Hepatocyte (in vitro differentiated cells): ENCODE measurements around the gene KCNJ16. TPM values are rescaled to one million over a fixed set of nuclear protein-coding genes. Genes with fewer than 3 reads are reported as not detected.

Experiments used
- DNase-seq: peaks from one replicate; pipeline ENCODE4 v3.0.0-alpha.2; 2016; ENCODE audit warnings: low spot score
- H2AFZ ChIP-seq: fragments of 200-600 bp; sonication (generic); 2 replicates; pipeline ENCODE4 v1.6.0; 2016; ENCODE audit warnings: antibody characterized with exemption, mild to moderate bottlenecking
- H3K27ac ChIP-seq: fragments of 200-600 bp; sonication (generic); 2 replicates; pipeline ENCODE4 v1.5.1; 2016; ENCODE audit warnings: mild to moderate bottlenecking
- H3K27me3 ChIP-seq: fragments of 200-600 bp; sonication (generic); 2 replicates; pipeline ENCODE4 v1.6.1; 2016
- H3K36me3 ChIP-seq: fragments of 200-600 bp; sonication (generic); replicated peaks from 2 replicates; pipeline ENCODE4 v1.5.1; 2016; ENCODE audit warnings: low read depth; ENCODE audit not compliant: insufficient read depth
- H3K4me1 ChIP-seq: fragments of 200-600 bp; sonication (generic); 2 replicates; pipeline ENCODE4 v1.5.1; 2016; ENCODE audit warnings: mild to moderate bottlenecking, moderate library complexity; ENCODE audit not compliant: insufficient read depth
- H3K4me2 ChIP-seq: fragments of 200-600 bp; sonication (generic); 2 replicates; pipeline ENCODE4 v1.6.0; 2016
- H3K4me3 ChIP-seq: fragments of 200-600 bp; sonication (generic); 2 replicates; pipeline ENCODE4 v1.5.1; 2016; ENCODE audit warnings: mild to moderate bottlenecking
- H3K79me2 ChIP-seq: fragments of 200-600 bp; sonication (generic); 2 replicates; pipeline ENCODE4 v1.6.0; 2017; ENCODE audit warnings: mild to moderate bottlenecking
- H3K9me2 ChIP-seq: fragments of 200-600 bp; sonication (generic); replicated peaks from 2 replicates; pipeline ENCODE4 v1.6.0; 2017; ENCODE audit warnings: mild to moderate bottlenecking; ENCODE audit not compliant: insufficient read depth
- H3K9me3 ChIP-seq: fragments of 200-600 bp; sonication (generic); 2 replicates; pipeline ENCODE4 v1.5.1; 2016; ENCODE audit warnings: low read depth, mild to moderate bottlenecking
- H4K20me1 ChIP-seq: fragments of 200-600 bp; sonication (generic); 2 replicates; pipeline ENCODE4 v1.6.0; 2016; ENCODE audit warnings: mild to moderate bottlenecking; ENCODE audit not compliant: insufficient read depth, poor library complexity, severe bottlenecking
- CTCF ChIP-seq: fragments of 200-600 bp; sonication (generic); IDR thresholded peaks from 2 replicates; pipeline ENCODE4 v1.5.1; 2016; ENCODE audit warnings: antibody characterized with exemption, mild to moderate bottlenecking; ENCODE audit not compliant: poor library complexity
- EZH2 ChIP-seq: fragments of 200-600 bp; sonication (generic); IDR thresholded peaks from 2 replicates; pipeline ENCODE4 v1.6.1; 2016; ENCODE audit warnings: antibody characterized with exemption, mild to moderate bottlenecking, borderline replicate concordance
- EZH2phosphoT487 ChIP-seq: fragments of 200-600 bp; sonication (generic); IDR thresholded peaks from one replicate; pipeline ENCODE4 v1.6.1; 2018; ENCODE audit warnings: antibody characterized with exemption, mild to moderate bottlenecking, low read depth, moderate library complexity; ENCODE audit not compliant: unreplicated experiment, severe bottlenecking
- WGBS: methylation state at CpG from one replicate; pipeline ENCODE4 v1.1.6; 2016; ENCODE audit warnings: low lambda C conversion rate; ENCODE audit errors: missing lambda C conversion rate; 5-methylcytosine and 5-hydroxymethylcytosine counted together
- polyA plus RNA-seq: library from polyadenylated mRNA; unstranded; fragments of >200 nt; fragmentation: Nextera tagmentation; extraction: Ambion mirVana; gene quantifications from 2 replicates; pipeline ENCODE4 v1.2.1, GENCODE V29; 2016
- total RNA-seq: library from RNA; depleted of rRNA; stranded (reverse); fragments of >200 nt; gene quantifications from 2 replicates; pipeline ENCODE4 v1.2.3, GENCODE V29; 2014

The KCNJ16 gene
- total and polyA plus RNA-seq, 2 experiments from 2014 or later: 2.7 to 40.6 TPM

DNA sequence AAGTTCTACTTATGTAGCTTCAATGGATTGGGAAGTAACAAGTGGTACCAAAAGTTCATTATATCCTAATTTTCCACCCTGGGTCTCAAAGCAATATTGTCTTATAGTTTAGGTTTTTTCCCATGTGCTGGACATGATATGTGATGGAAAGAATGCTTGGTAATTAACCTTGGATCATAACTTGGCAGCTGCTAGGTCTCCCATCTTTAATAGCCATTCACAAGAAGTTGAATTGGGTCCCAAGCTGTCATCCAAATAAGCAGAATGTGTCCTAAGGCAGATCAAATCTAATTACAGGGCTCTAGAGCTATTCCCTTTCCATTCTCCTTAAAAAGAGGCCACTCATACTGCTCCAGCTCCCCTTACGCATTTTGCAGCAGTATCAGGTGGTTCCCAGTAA lies 44.7 kb upstream of the KCNJ16 start:
- Histone ChIP-seq H3K4me3 (no peak overlapping the region), H3K36me3 (no peaks in the 10 kb centered on the region), H3K27me3 (no peaks in the 10 kb centered on the region), H3K4me2 (no peak overlapping the region), H3K27ac (no peak overlapping the region), H3K79me2 (no peaks in the 10 kb centered on the region), H3K9me2 (no peaks in the 10 kb centered on the region), H3K9me3 (no peaks in the 10 kb centered on the region), H3K4me1 (no peaks in the 10 kb centered on the region), H4K20me1 (no peaks in the 10 kb centered on the region), H2AFZ (no peak overlapping the region)
- TF ChIP-seq EZH2 (no peak), CTCF (no peak), EZH2phosphoT487 (no peak)
- 100% methylated on average over 1 of the region's 1 CpG for WGBS
- no peak for DNase-seq

DNA sequence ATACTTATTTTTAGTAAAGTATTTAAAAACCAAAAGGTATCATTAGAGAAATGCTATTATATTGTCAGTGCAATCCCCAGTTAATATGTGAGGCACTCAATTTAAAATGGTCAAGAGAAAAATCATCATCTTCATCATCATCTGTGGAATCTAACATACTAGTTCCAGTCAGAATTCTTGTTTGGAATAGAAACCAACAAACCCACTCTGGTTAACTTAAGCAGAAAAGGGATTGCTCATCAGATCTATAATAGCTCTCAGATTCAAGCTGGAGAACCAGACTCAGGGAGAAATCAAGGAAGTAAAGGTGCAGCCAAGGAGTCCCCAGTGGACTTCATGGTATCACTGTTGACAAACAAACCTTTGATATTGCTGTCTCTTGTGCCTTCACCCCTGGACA lies 43.7 kb upstream of the KCNJ16 start:
- no peak for DNase-seq
- Histone ChIP-seq H3K27ac (no peak overlapping the region), H3K4me1 (no peaks in the 10 kb centered on the region)

DNA sequence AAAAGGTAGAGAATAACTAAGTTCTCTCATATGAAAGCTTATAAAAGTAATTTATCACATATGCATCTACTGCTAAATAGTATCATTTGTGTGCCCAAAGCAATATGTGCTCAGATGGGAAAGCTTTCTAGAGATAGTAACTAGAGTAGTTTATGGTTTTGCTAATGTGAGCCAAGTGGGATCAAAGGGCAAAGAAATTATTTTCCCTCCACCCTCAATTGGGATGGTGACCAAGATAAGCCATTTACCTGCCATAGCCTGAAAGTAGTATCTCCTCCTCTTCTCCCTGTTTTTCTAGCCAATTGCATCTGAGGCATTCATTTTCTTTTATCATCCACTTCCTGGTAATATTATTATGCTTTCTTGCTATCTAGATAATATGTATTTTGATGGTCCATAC lies 41.9 kb upstream of the KCNJ16 start:
- no peak overlapping the region for H2AFZ ChIP-seq
- H3K9me2 ChIP-seq: no peaks in the 10 kb centered on the region
- H3K27me3 ChIP-seq: no peaks in the 10 kb centered on the region
- no peak for DNase-seq
- no peak overlapping the region for H3K4me3 ChIP-seq
- no peaks in the 10 kb centered on the region for H3K9me3 ChIP-seq
- no peak overlapping the region for H3K4me2 ChIP-seq
- no peaks in the 10 kb centered on the region for H3K4me1 ChIP-seq
- no peaks in the 10 kb centered on the region for H3K79me2 ChIP-seq
- no peaks in the 10 kb centered on the region for H4K20me1 ChIP-seq
- H3K27ac ChIP-seq: no peak overlapping the region
- no peaks in the 10 kb centered on the region for H3K36me3 ChIP-seq
- TF ChIP-seq EZH2 (no peak), CTCF (no peak), EZH2phosphoT487 (no peak)

More for the DNA sequence above, 43.7 kb upstream of the KCNJ16 start:
- H3K4me3 ChIP-seq: no peak overlapping the region
- H3K9me3 ChIP-seq: no peaks in the 10 kb centered on the region
- no peak overlapping the region for H2AFZ ChIP-seq
- TF ChIP-seq CTCF (no peak), EZH2 (no peak), EZH2phosphoT487 (no peak)
- H4K20me1 ChIP-seq: no peaks in the 10 kb centered on the region
- no peaks in the 10 kb centered on the region for H3K27me3 ChIP-seq
- no peaks in the 10 kb centered on the region for H3K79me2 ChIP-seq
- no peaks in the 10 kb centered on the region for H3K9me2 ChIP-seq
- H3K4me2 ChIP-seq: no peak overlapping the region
- H3K36me3 ChIP-seq: no peaks in the 10 kb centered on the region

DNA sequence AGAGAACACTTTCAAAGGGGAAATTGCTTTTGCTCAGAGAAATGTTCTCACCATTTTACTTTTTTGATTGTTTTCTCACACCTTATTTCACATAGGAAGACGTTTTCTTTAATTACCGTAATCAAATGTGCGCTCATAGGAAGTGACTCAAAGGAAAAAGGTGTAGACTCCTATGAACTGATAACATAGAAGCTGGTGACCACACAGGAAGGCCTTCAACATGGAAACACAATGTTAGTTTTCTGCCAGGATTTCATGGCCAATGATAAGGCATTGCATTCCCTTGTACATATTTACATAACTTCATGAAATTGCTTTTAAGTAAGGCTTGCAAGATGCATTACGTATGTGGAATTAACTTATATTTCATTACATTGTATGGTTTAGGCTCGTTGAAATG lies 40.9 kb upstream of the KCNJ16 start:
- Histone ChIP-seq H4K20me1 (no peaks in the 10 kb centered on the region), H2AFZ (no peak overlapping the region), H3K4me1 (no peaks in the 10 kb centered on the region), H3K9me2 (no peaks in the 10 kb centered on the region), H3K36me3 (no peaks in the 10 kb centered on the region), H3K27me3 (no peaks in the 10 kb centered on the region), H3K4me3 (no peak overlapping the region), H3K9me3 (no peaks in the 10 kb centered on the region), H3K4me2 (no peak overlapping the region), H3K27ac (no peak overlapping the region), H3K79me2 (no peaks in the 10 kb centered on the region)
- 85% methylated on average over 5 of the region's 5 CpGs for WGBS
- TF ChIP-seq EZH2phosphoT487: no peak
- DNase-seq: no peak
